ENCODE results near the gene METTL25B. TPM values are rescaled to one million over a fixed set of nuclear protein-coding genes. Genes with fewer than 3 reads are reported as not detected.

The METTL25B gene
- total and polyA plus RNA-seq, 2 of the 13 experiments (the other 11 are each of a cell fraction or from before 2014, with no cell fraction given): 11.9 to 24.0 TPM

DNA sequence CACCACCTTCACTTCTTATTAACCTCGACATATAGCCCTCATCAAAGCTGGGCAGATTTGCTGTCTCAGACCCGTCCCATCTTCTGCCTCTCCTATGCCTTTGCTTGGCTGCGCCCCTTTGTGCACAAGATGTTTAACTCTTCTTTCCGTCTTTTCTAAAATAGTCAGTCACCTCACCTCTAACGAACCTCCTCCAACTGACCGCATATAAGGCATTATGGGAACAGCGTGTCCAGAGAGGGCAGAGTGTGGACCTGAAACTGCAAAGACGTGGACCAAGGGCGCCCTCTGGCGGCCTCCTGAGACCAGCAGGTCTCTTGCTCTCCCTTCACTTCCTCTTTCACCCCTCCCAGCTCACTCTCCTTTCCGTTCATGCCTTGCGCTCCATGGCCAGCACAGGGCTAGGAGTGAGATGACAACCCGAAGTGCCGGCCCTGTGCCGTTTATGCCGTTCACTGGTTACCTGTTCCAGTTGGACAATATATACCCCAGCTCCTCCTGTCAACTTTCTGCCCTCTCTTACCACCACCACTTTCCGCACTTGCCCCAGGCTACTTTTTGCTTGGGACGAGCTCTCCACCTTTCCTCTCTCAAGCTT is 2.5 kb upstream of the METTL25B start (continued):
- TF ChIP-seq KLF16 (CRISPR knock-in tag; IDR thresholded peaks at IDR 0.05) (peak in 1 of 2 experiments; percentile 9; a peak in 1 of 4 replicates), GABPA (IDR thresholded peaks at IDR 0.05; ENCODE audit: low read depth, low read length) (0 out of 2 replicates have a peak, but pooled peaks have one; percentile 30), GABPA (CRISPR knock-in tag; IDR thresholded peaks at IDR 0.05; ENCODE audit: low read depth) (peak; percentile 75), SUZ12 (IDR thresholded peaks at IDR 0.05; ENCODE audit: low read depth, low read length) (no peak), FOXA3 (CRISPR knock-in tag; IDR thresholded peaks at IDR 0.05) (0 out of 2 replicates have a peak, but pooled peaks have one; percentile 16), TOPORS (CRISPR knock-in tag; IDR thresholded peaks at IDR 0.05) (no peak), ZNF432 (CRISPR knock-in tag; IDR thresholded peaks at IDR 0.05; ENCODE audit: borderline replicate concordance) (no peak), ASH2L (IDR thresholded peaks at IDR 0.05; ENCODE audit: insufficient read length, low read depth, low read length) (peak; percentile 26), DMAP1 (CRISPR knock-in tag; IDR thresholded peaks at IDR 0.05) (0 out of 2 replicates have a peak, but pooled peaks have one; percentile 30), TEAD2 (CRISPR knock-in tag; IDR thresholded peaks at IDR 0.05) (no peak), EED (CRISPR knock-in tag; IDR thresholded peaks at IDR 0.05) (no peak), FIP1L1 (IDR thresholded peaks at IDR 0.05; ENCODE audit: borderline replicate concordance, insufficient read depth, low read depth, low read length) (no peak), ZNF251 (CRISPR knock-in tag; IDR thresholded peaks at IDR 0.05) (no peak), TBX2 (CRISPR knock-in tag; IDR thresholded peaks at IDR 0.05; ENCODE audit: borderline replicate concordance) (0 out of 2 replicates have a peak, but pooled peaks have one; percentile 19), TSC22D2 (CRISPR knock-in tag; IDR thresholded peaks at IDR 0.05; ENCODE audit: borderline replicate concordance) (0 out of 2 replicates have a peak, but pooled peaks have one; percentile 54)
- TF ChIP-seq, protein P1, sequence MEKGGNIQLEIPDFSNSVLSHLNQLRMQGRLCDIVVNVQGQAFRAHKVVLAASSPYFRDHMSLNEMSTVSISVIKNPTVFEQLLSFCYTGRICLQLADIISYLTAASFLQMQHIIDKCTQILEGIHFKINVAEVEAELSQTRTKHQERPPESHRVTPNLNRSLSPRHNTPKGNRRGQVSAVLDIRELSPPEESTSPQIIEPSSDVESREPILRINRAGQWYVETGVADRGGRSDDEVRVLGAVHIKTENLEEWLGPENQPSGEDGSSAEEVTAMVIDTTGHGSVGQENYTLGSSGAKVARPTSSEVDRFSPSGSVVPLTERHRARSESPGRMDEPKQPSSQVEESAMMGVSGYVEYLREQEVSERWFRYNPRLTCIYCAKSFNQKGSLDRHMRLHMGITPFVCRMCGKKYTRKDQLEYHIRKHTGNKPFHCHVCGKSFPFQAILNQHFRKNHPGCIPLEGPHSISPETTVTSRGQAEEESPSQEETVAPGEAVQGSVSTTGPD (CRISPR knock-in tag; IDR thresholded peaks at IDR 0.05): no peak
- TF ChIP-seq, protein P2, sequence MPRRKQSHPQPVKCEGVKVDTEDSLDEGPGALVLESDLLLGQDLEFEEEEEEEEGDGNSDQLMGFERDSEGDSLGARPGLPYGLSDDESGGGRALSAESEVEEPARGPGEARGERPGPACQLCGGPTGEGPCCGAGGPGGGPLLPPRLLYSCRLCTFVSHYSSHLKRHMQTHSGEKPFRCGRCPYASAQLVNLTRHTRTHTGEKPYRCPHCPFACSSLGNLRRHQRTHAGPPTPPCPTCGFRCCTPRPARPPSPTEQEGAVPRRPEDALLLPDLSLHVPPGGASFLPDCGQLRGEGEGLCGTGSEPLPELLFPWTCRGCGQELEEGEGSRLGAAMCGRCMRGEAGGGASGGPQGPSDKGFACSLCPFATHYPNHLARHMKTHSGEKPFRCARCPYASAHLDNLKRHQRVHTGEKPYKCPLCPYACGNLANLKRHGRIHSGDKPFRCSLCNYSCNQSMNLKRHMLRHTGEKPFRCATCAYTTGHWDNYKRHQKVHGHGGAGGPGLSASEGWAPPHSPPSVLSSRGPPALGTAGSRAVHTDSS (CRISPR knock-in tag; conservative IDR thresholded peaks at IDR 0.05): no peak
- TF ChIP-seq, protein P3, sequence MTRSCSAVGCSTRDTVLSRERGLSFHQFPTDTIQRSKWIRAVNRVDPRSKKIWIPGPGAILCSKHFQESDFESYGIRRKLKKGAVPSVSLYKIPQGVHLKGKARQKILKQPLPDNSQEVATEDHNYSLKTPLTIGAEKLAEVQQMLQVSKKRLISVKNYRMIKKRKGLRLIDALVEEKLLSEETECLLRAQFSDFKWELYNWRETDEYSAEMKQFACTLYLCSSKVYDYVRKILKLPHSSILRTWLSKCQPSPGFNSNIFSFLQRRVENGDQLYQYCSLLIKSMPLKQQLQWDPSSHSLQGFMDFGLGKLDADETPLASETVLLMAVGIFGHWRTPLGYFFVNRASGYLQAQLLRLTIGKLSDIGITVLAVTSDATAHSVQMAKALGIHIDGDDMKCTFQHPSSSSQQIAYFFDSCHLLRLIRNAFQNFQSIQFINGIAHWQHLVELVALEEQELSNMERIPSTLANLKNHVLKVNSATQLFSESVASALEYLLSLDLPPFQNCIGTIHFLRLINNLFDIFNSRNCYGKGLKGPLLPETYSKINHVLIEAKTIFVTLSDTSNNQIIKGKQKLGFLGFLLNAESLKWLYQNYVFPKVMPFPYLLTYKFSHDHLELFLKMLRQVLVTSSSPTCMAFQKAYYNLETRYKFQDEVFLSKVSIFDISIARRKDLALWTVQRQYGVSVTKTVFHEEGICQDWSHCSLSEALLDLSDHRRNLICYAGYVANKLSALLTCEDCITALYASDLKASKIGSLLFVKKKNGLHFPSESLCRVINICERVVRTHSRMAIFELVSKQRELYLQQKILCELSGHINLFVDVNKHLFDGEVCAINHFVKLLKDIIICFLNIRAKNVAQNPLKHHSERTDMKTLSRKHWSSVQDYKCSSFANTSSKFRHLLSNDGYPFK (CRISPR knock-in tag; IDR thresholded peaks at IDR 0.05; ENCODE audit: borderline replicate concordance): 0 out of 2 replicates have a peak, but pooled peaks have one; percentile 18
- TF ChIP-seq, protein P4, sequence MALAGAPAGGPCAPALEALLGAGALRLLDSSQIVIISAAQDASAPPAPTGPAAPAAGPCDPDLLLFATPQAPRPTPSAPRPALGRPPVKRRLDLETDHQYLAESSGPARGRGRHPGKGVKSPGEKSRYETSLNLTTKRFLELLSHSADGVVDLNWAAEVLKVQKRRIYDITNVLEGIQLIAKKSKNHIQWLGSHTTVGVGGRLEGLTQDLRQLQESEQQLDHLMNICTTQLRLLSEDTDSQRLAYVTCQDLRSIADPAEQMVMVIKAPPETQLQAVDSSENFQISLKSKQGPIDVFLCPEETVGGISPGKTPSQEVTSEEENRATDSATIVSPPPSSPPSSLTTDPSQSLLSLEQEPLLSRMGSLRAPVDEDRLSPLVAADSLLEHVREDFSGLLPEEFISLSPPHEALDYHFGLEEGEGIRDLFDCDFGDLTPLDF (CRISPR knock-in tag; IDR thresholded peaks at IDR 0.05): no peak
- TF ChIP-seq, protein P5, sequence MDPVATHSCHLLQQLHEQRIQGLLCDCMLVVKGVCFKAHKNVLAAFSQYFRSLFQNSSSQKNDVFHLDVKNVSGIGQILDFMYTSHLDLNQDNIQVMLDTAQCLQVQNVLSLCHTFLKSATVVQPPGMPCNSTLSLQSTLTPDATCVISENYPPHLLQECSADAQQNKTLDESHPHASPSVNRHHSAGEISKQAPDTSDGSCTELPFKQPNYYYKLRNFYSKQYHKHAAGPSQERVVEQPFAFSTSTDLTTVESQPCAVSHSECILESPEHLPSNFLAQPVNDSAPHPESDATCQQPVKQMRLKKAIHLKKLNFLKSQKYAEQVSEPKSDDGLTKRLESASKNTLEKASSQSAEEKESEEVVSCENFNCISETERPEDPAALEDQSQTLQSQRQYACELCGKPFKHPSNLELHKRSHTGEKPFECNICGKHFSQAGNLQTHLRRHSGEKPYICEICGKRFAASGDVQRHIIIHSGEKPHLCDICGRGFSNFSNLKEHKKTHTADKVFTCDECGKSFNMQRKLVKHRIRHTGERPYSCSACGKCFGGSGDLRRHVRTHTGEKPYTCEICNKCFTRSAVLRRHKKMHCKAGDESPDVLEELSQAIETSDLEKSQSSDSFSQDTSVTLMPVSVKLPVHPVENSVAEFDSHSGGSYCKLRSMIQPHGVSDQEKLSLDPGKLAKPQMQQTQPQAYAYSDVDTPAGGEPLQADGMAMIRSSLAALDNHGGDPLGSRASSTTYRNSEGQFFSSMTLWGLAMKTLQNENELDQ (CRISPR knock-in tag; IDR thresholded peaks at IDR 0.05; ENCODE audit: borderline replicate concordance): no peak

All from HepG2 (cell line).